DND-41 (cell line): ENCODE data around the gene MMP24.

Source experiments
- CTCF ChIP-seq: IDR thresholded peaks from 2 replicates; pipeline ENCODE4 v1.5.1; 2012; ENCODE audit warnings: borderline replicate concordance, low read length, moderate library complexity, mild to moderate bottlenecking; ENCODE audit not compliant: poor library complexity, severe bottlenecking; ENCODE audit errors: extremely low read depth
- EZH2 ChIP-seq: IDR thresholded peaks from 3 replicates; pipeline ENCODE4 v1.6.1; 2012; ENCODE audit warnings: borderline replicate concordance, low read depth, mild to moderate bottlenecking, moderate library complexity, low read length, inconsistent platforms; ENCODE audit not compliant: severe bottlenecking

DNA sequence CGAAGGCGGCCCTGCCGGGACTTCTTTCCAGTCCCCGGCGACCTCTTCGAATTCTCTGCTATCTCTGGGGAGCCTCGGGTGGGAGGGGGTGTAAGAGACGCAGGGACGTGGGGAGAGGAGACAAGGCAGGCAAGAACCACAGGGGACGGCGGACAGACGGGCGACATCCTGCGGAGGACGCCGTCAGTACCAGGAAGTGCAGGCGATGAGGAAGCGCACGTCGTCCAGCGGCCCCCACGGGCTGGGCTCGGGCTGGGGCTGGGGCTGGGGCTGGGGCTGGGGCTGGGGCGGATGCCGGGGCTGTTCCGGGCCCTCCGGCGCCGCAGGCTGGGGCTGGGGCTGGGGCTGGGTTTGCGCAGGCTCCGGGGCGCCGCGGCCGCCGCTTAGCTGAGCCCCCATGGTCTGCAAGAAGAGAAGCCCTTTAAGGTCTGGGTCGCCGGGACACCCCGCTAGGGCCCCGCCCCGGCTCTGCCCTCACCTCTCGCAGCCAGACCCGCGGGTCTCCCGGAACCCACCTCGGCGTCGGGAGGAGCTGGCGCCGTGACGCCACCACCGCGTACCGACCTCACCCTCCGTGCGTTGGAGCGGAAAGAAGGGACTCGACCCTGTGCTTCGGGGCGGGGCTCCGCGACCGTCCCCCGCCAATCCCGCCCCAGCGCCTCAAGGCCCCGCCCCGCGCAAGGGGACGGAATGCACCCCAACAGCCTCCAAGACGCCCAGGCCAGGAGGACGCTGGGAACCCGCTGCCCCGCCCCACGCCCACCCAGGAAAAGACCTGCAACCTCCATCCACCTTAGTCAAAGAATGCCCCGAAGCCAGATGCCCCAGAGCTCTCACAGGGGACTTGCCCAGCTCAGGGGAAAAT lies 51.3 kb downstream of the MMP24 start, which contains the start of gene MMP24OS:
- TF ChIP-seq CTCF, result peak; percentile 49
- TF ChIP-seq EZH2, result no peak
